ENCODE data around the gene POLR3H.
"Not testable (repeated sequence)": the region's sequence is repeated elsewhere in the genome, so short reads cannot be mapped to it uniquely, and the experiment has no call there.

The POLR3H gene, protein sequence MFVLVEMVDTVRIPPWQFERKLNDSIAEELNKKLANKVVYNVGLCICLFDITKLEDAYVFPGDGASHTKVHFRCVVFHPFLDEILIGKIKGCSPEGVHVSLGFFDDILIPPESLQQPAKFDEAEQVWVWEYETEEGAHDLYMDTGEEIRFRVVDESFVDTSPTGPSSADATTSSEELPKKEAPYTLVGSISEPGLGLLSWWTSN

DNA sequence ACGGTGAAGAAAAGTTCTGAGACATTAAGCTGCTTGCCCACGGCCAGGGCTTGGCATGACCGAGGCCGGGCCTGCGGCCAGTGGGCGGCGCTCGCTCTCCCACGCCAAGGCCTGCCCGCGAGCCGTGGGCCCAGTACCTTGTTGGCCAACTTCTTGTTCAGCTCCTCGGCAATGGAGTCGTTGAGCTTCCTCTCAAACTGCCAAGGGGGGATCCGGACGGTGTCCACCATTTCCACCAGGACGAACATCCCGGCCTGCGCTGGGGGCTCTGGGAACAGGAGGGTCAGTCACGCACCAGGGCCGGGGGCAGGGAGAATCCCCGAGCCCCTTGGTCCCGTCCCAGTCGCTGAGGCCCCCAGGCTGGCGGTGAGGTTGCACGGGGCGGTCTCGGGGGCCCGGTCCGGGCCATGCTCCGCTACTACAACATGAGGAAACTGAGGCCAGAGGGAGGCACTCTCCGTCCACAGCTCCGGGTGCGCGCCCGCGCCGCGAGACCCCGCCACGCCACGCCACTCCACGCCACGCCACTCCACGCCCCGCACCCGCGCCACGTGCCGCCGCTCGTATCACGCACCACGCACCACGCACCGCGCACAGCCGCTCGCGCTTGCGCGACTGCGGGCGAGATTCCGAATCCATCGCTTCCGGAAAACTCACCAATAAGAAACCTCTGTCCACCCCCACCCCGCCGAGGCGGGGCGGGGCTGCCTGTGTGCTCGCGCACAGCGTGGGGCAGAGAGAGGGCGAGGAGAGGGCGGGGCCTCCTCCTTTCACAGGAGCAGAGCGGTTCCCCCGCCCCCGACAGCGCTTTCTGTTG, at the start of gene POLR3H:
Gene POLR3H (minus strand): TSS at position 617 of the 817 bp plus-strand sequence. CDS start 369 bp downstream, at position 248.
- peak; percentile 65; the same call in 1 of the 2 replicates for TF ChIP-seq POLR2AphosphoS5 (IDR thresholded peaks at IDR 0.05; ENCODE audit: borderline replicate concordance, low read depth, low read length)
- TF ChIP-seq EZH2 (IDR thresholded peaks at IDR 0.05) = no peak
- Histone ChIP-seq H3K36me3 (ENCODE audit: insufficient read depth, low read length) (peaks cover 21% of the 10 kb centered on the region), H3K27ac (peak within 1 kb of the TSS; percentile 65)

DNA sequence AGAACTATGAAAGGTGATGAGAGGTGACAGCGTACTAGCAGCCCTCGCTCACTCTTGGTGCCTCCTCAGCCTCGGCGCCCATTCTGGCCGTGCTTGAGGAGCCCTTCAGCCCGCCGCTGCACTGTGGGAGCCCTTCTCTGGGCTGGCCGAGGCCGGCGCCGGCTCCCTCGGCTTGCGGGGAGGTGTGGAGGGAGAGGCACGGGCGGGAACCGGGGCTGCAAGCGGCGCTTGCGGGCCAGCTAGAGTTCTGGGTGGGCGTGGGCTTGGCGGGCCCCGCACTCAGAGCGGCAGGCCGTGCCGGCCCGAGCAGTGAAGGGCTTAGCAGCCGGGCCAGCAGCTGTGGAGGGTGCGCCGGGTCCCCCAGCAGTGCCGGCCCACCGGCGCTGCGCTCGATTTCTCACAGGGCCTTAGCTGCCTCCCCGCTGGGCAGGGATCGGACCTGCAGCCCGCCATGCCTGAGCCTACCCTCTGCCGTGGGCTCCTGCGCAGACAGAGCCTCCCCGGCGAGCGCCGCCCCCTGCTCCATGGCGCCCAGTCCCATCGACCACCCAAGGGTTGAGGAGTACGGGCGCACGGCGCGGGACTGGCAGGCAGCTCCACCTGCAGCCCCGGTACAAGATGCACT, 49.2 kb upstream of the POLR3H start:
- H3K36me3 ChIP-seq (ENCODE audit: insufficient read depth, low read length); H3K4me3 ChIP-seq; H3K9ac ChIP-seq (ENCODE audit: insufficient read length); H3K27ac ChIP-seq; DNase-seq (ENCODE audit: low read depth, low spot score); H3K9me3 ChIP-seq (ENCODE audit: low read depth, low read length): not testable (repeated sequence)

More for the DNA sequence above, at the start of gene POLR3H:
- Histone ChIP-seq H3K9me3 (ENCODE audit: low read depth, low read length) (no peaks in the 10 kb centered on the region), H3K9ac (ENCODE audit: insufficient read length) (peak within 1 kb of the TSS; percentile 96), H3K4me3 (peak within 1 kb of the TSS; percentile 85)
- peak; percentile 79 for DNase-seq (ENCODE audit: low read depth, low spot score)

DNA sequence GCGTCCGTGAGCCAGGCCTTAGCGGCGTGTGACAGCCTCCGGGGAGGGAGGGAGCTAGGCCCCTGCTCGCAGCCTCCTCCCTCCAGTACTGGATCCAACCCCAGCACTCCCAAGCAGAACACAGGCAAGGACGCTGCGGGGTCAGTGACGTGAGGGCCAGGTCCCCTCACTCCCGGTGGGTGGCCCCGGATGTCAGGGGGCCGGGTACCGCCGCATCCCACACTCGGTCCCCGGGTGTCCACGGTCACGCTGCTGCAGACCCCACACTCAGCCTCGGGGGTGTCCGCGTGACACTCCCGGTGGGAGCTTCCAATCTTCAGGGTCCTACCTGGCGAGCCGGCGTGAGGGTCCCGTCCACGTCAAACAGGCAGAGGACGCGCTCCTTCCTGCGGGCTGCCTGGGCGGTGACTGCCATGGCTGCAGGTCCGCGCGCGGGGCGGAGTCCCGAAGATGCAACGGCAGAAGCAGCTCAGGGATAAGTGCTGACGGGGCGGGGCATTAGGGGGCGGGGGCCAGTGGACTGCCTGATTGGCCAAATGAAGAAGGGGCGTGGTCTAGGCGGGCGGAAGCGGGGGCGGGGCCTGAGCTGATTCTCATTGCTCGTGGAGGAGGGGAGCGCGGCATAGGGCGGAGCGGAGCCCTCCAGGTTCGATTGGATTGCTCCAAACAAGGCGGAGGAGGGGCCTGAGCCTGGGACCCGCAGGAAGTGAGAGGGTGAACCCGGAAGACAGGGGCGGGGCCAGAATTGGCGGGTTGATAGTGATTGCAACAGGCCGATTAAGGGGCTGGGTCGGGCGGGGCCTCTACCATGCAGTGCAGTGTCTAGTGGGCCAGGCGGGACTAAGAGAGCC, 45.3 kb upstream of the POLR3H start, which contains the start of gene PMM1:
Gene PMM1 (minus strand): TSS at position 450 of the 851 bp plus-strand sequence. CDS start 35 bp downstream, at position 415.
- Histone ChIP-seq H3K4me3 (peak within 1 kb of the TSS; percentile 95), H3K9me3 (ENCODE audit: low read depth, low read length) (no peaks in the 10 kb centered on the region), H3K36me3 (ENCODE audit: insufficient read depth, low read length) (no peaks in the 10 kb centered on the region), H3K27ac (peak within 1 kb of the TSS; percentile 42; the same call in 1 of the 2 replicates), H3K9ac (ENCODE audit: insufficient read length) (peak within 1 kb of the TSS; percentile 78)
- peak; percentile 96 for DNase-seq (ENCODE audit: low read depth, low spot score)
- no peak for TF ChIP-seq FOXP2 (optimal IDR thresholded peaks at IDR 0.05; ENCODE audit: control extremely low read depth, extremely low read length, insufficient read depth)
- TF ChIP-seq POLR2AphosphoS5 (IDR thresholded peaks at IDR 0.05; ENCODE audit: borderline replicate concordance, low read depth, low read length) = peak; percentile 65; the same call in 1 of the 2 replicates
- no peak for TF ChIP-seq EZH2 (IDR thresholded peaks at IDR 0.05)

- no peak overlapping the region for H3K27ac ChIP-seq
- DNase-seq (ENCODE audit: low read depth, low spot score) = no peak
- no peaks in the 10 kb centered on the region for H3K36me3 ChIP-seq (ENCODE audit: insufficient read depth, low read length)
- no peaks in the 10 kb centered on the region for H3K9me3 ChIP-seq (ENCODE audit: low read depth, low read length)
- no peak for TF ChIP-seq POLR2AphosphoS5 (IDR thresholded peaks at IDR 0.05; ENCODE audit: borderline replicate concordance, low read depth, low read length)
- no peak for TF ChIP-seq FOXP2 (optimal IDR thresholded peaks at IDR 0.05; ENCODE audit: control extremely low read depth, extremely low read length, insufficient read depth)
- TF ChIP-seq EZH2 (IDR thresholded peaks at IDR 0.05) = no peak
- H3K9ac ChIP-seq (ENCODE audit: insufficient read length) = no peak overlapping the region
- no peak overlapping the region for H3K4me3 ChIP-seq
Observed at GRCh38 chr22:41587347-41587723, 43.1 kb upstream of the POLR3H start.

DNA sequence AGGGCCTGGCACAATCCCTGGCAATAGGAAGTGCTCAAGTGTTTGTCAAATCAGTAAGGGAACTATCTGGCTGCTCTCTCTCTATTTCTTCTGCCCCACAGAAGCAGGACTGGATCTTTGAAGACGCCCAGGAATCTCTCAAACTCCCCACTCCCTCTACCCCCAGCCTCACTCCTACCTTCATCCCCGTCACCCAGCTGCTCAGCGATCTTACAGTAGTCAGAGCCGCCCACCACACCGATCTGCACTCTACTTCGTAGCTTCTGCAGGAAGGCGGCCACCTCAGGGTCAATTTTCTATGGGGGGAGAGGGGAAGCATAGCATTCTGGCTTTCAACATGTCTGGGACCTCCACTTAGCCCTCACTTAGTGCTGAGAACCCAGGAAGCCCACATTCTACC, 41.6 kb upstream of the POLR3H start:
- TF ChIP-seq POLR2AphosphoS5 (IDR thresholded peaks at IDR 0.05; ENCODE audit: borderline replicate concordance, low read depth, low read length) = no peak
- TF ChIP-seq EZH2 (IDR thresholded peaks at IDR 0.05) = no peak
- TF ChIP-seq FOXP2 (optimal IDR thresholded peaks at IDR 0.05; ENCODE audit: control extremely low read depth, extremely low read length, insufficient read depth) = no peak
- no peaks in the 10 kb centered on the region for H3K36me3 ChIP-seq (ENCODE audit: insufficient read depth, low read length)
- no peak overlapping the region for H3K27ac ChIP-seq

DNA sequence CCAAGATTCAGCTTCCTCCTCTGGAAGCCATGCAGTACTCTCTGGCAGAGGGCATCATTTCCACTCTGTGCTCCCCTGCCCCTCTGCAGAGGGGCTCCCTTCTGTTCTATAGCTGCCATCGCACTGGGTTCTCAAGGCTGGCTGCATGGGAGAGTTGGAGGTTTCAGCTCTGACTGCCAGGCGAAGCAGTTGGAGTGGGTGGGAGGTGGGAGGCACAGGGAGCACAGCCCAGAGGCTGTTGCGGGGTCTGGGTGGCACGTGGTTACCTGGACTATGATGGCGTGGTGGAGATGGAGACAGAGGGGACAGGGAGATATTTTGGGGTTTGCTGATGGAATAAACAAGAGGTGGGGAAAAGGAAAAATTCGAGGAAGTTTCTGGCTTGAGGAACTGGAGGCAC, 40.6 kb upstream of the POLR3H start:
- Histone ChIP-seq H3K4me3 (no peak overlapping the region), H3K9me3 (ENCODE audit: low read depth, low read length) (no peaks in the 10 kb centered on the region), H3K9ac (ENCODE audit: insufficient read length) (no peak overlapping the region), H3K27ac (no peak overlapping the region), H3K36me3 (ENCODE audit: insufficient read depth, low read length) (no peaks in the 10 kb centered on the region)
- no peak for TF ChIP-seq FOXP2 (optimal IDR thresholded peaks at IDR 0.05; ENCODE audit: control extremely low read depth, extremely low read length, insufficient read depth)
- TF ChIP-seq POLR2AphosphoS5 (IDR thresholded peaks at IDR 0.05; ENCODE audit: borderline replicate concordance, low read depth, low read length) = no peak
- TF ChIP-seq EZH2 (IDR thresholded peaks at IDR 0.05) = no peak
- DNase-seq (ENCODE audit: low read depth, low spot score) = no peak

More for the DNA sequence above, 41.6 kb upstream of the POLR3H start:
- Histone ChIP-seq H3K9me3 (ENCODE audit: low read depth, low read length) (no peaks in the 10 kb centered on the region), H3K9ac (ENCODE audit: insufficient read length) (no peak overlapping the region), H3K4me3 (no peak overlapping the region)
- DNase-seq (ENCODE audit: low read depth, low spot score) = no peak

DNA sequence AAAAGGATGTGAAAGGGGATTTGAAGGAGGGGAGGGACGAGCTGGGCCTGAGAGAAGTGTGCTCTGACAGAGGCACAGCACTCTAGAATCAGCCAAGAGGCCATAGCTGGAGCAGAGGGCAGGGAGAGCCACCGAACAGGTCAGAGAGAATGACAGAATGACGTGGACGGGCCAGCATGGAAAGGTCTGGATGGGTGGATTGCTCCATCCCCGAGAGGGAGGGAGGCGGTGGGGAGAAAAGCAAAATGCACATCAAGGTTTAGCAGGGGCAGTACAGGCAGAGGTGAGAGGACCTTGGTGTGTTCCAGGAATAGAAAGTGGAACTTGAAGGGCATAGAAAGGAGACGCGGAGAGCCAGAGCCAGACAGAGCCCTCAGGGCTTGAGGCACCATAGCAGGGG, 38.4 kb upstream of the POLR3H start:
- H3K4me3 ChIP-seq = no peak overlapping the region
- H3K27ac ChIP-seq = no peak overlapping the region
- no peak for TF ChIP-seq EZH2 (IDR thresholded peaks at IDR 0.05)
- no peaks in the 10 kb centered on the region for H3K9me3 ChIP-seq (ENCODE audit: low read depth, low read length)
- no peak overlapping the region for H3K9ac ChIP-seq (ENCODE audit: insufficient read length)
- no peak for DNase-seq (ENCODE audit: low read depth, low spot score)
- no peaks in the 10 kb centered on the region for H3K36me3 ChIP-seq (ENCODE audit: insufficient read depth, low read length)

GRCh38 chr22:41579997-41580355, 35.7 kb upstream of the POLR3H start:
- no peaks in the 10 kb centered on the region for H3K36me3 ChIP-seq (ENCODE audit: insufficient read depth, low read length)
- no peak overlapping the region for H3K4me3 ChIP-seq
- H3K9me3 ChIP-seq (ENCODE audit: low read depth, low read length) = no peaks in the 10 kb centered on the region
- TF ChIP-seq EZH2 (IDR thresholded peaks at IDR 0.05) (no peak), FOXP2 (optimal IDR thresholded peaks at IDR 0.05; ENCODE audit: control extremely low read depth, extremely low read length, insufficient read depth) (no peak), POLR2AphosphoS5 (IDR thresholded peaks at IDR 0.05; ENCODE audit: borderline replicate concordance, low read depth, low read length) (no peak)
- no peak for DNase-seq (ENCODE audit: low read depth, low spot score)
- no peak overlapping the region for H3K27ac ChIP-seq
- H3K9ac ChIP-seq (ENCODE audit: insufficient read length) = no peak overlapping the region
